ENCODE data around the gene KDM8.
A peak's percentile ranks its signal among the peaks of the same experiment; 100 is the strongest.

The KDM8 gene

DNA sequence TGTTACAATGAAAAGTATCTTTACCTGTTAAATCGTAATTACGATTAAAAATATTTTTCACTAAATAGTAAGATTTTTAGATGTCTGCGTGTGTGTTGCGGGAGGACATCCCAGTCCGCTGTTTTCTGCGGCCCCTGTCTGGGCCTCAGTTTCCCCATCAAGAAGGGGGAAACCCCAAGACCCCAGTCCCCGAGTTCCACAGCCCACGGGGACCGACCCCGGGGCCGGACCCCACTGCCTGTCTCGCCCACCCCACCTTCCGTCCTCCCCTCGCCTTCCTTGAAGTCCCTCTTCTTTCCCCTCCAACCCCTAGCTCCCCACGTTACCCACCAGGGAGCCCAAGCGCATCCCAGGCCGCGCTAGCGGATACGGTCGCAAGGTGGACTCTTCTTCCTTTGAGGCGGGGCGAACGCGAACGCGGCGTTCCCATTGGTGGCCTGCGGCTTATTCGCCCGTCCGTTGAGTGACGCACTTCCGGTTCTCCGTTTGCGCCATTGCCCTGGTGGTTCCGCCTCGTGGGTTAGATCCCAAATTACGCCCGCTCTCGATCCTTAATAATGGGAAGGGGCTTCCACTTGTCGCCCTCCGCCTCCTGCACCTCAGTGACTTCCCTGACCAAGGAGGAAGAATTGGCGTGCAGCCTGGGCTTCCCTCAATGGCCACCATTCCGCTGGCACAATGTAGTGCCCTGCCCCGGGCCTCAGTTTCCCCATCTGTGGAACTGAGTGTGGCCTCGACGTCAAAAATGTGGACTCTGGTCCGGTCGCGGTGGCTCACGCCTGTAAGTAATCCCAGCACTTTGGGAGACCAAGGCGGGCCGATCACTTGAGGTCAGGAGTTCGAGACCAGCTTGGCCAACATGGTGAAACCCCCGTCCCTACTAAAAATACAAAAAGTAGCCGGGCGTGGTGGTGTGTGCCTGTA is 65.3 kb downstream of the KDM8 start, which contains the start of gene NSMCE1:
Gene NSMCE1, minus strand, starts transcription at position 397 of the 924 bp plus-strand sequence. CDS start 11,202 bp downstream, outside the sequence.
- DNase-seq (ENCODE audit: low read depth in 2 of 2): peak; percentile 95 to 96

DNA sequence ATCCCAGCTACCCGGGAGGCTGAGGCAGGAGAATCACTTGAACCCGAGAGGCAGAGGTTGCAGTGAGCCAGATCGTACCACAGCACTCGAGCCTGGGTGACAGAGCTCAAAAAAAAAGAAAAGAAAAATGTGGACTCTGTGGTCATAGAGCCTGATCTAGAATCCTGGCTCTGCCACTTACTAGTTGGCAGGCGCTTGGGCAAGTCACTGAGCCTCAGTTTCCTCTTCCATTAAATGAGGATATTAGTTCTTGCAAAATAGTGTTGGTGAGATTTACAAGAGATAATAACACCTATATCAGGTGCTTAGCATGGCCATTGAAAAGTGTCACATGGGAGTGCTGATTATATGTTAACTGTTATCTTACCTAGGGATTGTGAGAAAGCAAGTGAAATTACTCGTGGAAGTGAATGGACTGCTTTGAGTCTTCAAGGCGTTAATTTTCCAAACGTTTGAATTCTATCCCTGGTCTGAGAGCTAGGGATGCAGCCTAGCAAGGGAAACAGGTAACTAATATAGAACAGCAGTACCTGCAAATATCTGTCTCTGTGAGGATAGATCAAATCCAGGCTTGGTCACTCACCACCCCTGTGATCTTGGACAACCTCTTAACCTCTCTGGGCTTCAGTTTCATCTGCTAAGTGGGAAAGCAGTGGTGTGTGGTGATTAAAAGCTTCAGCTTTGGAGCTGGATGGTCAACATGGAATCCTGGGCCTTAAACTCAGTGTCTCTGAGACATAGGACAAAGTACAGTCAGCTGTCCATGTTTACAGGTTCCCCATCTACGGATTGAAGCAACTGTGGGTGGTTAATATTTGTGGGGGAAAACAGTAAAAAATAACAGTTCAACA is 66.2 kb downstream of the KDM8 start:
- no peak for DNase-seq (ENCODE audit: low read depth in 2 of 2)

DNA sequence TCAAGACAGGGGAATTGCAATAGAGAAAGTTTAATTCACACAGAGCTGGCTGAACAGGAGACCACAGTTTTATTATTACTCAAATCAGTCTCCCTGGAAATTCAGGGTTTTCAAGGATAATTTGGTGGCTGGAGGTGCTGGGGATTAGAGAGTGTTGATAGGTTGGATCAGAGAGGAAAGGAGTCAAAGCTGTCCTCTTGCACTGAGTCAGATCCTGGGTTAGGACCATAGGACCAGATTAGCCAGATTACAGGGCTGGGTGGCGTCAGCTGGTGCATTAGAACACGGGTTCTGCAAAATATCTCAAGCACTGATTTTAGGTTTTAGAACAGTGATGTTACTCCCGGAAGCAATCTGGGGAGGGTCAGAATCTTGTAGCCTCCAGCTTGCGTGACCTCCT is 67.0 kb downstream of the KDM8 start:
- DNase-seq (ENCODE audit: low read depth in 2 of 2): no peak

Data from stimulated activated CD8-positive, alpha-beta memory T cell treated with anti-CD3 and anti-CD28 coated beads, Interleukin-15, amount 100 ng/mL, for 48 hours (primary cell).